ENCODE results near the gene GEMIN2.
"Not testable (repeated sequence)": the region's sequence is repeated elsewhere in the genome, so short reads cannot be mapped to it uniquely, and the experiment has no call there.

The GEMIN2 gene

GRCh38 chr14:39179042-39179441, 64.9 kb downstream of the GEMIN2 start:
- DNase-seq = no peak

DNA sequence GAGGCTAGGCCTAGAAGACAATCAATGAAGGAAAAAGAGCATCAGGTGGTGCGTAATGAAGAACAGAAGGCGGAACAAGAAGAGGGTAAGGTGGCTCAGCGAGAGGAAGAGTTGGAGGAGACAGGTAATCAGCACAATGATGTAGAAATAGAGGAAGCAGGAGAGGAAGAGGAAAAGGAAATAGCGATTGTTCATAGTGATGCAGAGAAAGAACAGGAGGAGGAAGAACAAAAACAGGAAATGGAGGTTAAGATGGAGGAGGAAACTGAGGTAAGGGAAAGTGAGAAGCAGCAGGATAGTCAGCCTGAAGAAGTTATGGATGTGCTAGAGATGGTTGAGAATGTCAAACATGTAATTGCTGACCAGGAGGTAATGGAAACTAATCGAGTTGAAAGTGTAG, 66.4 kb downstream of the GEMIN2 start:
- DNase-seq = no peak

DNA sequence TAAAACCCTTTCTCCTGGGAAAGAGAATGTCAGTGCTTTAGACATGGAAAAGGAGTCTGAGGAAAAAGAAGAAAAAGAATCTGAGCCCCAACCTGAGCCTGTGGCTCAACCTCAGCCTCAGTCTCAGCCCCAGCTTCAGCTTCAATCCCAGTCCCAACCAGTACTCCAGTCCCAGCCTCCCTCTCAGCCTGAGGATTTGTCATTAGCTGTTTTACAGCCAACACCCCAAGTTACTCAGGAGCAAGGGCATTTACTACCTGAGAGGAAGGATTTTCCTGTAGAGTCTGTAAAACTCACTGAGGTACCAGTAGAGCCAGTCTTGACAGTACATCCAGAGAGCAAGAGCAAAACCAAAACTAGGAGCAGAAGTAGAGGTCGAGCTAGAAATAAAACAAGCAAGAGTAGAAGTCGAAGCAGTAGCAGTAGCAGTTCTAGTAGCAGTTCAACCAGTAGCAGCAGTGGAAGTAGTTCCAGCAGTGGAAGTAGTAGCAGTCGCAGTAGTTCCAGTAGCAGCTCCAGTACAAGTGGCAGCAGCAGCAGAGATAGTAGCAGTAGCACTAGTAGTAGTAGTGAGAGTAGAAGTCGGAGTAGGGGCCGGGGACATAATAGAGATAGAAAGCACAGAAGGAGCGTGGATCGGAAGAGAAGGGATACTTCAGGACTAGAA, 67.0 kb downstream of the GEMIN2 start:
- no peak for DNase-seq

DNA sequence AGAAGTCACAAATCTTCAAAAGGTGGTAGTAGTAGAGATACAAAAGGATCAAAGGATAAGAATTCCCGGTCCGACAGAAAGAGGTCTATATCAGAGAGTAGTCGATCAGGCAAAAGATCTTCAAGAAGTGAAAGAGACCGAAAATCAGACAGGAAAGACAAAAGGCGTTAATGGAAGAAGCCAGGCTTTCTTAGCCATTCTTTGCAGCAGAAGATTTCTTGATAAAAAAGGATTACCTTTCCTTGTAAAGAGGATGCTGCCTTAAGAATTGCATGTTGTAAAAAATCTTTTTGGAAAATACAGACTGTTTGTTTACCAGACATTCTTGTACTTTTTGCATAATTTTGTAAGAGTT, 67.5 kb downstream of the GEMIN2 start:
- DNase-seq = peak in 1 of 2 experiments; percentile 15

DNA sequence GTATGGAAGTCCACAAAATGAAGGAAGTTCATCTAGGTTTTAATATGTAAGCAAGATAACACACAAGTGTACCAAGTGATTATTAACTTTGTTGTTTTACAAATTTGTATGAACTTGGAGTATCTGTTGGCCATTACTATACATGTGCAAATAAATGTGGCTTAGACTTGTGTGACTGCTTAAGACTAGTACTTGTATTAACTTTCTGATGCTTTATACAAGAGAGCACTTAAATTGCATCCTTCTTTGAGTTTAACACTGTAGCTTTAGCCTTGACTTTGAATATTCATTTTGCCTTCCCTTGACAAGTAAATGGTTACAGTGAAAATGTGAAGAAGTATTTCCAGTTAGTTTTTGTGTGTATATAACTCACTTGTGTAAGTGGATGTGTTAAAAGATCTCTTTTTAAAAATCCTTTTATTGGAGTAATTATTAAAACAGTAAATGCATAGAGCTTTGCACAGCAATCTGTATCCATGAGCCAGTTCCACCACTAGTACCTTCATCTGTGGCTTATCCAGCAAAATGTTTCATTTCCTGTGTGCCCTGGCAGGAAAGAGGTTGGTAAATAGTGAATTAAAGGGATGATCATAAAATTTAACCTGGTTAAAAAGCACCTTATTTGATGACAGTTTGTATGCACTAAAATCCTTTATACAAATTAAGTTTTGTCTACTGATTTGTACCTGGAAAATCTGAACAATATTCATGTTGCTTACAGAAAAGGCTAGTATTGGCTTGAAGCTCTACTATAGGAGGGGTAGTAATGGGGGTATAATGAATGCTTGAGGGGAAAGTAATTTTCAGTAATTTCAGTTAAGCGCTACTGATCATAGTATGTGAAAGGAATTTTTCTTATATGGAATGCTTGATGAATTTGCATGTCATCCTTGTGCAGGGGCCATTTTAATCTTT, 68.9 kb downstream of the GEMIN2 start:
- no peak for DNase-seq

GRCh38 chr14:39183685-39184003, 69.5 kb downstream of the GEMIN2 start:
- DNase-seq = not testable (repeated sequence)

DNA sequence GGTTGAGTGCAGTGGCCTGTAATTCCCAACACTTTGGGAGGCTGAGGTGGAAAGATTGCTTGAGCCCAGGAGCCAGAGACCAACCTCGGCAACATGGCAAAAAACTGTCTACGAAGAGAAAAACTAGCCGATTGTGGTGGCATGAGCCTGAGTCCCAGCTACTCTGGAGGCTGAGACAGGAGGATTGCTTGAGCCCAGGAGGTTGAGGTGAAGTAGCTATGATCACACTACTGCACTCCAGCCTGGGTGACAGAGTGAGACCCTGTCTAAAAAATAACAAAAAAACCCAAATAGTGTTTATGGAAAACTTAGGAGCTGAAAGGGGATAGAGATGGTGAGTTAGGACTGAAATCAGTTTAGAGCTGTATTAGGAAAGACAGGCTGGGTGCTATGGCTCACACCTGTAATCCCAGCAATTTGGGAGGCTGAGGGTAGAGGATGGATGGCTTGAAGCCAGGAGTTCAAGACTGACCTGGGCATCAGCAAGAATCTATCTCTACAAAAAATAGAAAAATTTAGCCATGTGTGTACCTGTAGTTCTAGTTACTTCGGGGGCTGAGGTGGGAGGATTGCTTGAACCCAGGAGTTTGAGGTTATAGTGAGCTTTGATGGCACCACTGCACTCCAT, 70.6 kb downstream of the GEMIN2 start:
- DNase-seq = no peak

- DNase-seq = no peak
Measured at GRCh38 chr14:39185256-39186049, 71.3 kb downstream of the GEMIN2 start.
